Effector CD8-positive, alpha-beta T cell (primary cell): ENCODE data around the gene ZIC2.

Source experiments
- DNase-seq: peaks from one replicate; lab custom pipeline; 2025; lab: John Stamatoyannopoulos, UW

ZIC2 gene

DNA sequence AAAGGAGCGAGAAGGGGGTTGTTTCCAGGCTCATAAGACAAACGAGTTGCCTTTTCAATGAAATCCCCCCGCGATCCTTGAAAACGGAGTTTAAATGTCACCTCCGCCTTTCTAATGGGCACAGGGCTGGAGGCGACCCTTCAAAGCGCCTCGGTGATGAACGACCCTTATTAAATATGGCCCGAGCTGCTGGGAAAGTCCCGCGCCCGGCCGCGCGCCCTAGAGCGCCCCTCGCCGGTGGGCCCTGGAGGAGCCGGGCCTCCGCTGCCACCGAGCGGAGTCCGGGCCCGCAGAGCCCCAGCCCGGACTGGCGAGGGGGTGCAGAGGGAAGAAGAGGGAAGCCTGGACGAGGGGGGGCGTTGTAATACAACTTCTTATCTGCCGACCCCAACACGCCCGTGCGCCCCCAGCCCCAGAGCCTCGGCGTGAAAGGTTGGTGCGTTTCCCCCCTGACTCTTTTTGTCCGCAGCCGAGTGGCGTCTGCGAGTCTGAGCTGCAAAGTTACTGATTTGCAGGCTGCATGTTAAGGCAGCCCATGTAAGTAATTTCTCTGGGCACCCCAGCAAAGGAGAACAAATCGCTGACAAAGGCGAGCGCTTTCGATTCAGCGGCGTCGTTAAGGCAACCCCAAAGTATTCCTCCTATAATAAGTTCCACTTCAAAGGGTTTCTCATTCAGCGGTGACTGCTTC, 21.9 kb upstream of the ZIC2 start:
- no peak for DNase-seq

DNA sequence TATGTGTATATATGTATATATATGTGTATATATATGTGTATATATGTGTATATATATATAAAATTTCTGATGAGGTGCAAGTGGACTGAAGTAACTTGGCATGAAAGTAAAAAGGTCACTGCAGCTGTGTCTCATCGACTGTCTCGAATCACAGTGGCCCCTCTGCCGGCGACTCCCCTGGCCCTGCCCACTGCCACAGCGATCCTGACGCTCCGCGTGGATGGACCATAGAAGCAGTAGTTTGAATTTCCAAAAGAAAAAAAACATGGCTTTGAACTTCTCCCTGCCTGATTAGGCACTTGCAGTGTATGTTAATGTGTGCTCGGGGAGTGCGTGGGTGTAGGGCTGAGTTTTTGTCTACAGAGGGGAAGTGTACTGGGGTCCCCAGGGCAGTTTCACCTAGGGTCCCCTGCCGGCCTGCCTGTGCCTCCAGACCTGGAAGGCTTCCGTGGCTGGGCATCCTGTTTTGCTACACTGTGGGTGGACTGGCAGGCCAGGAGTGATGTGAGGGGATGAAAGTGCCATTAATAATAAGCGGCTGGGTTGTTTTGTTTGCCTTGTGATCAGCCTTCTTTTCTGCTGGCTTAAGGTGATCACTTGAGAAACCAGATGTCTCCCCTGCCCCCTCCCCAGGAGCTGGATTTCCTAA, 20.8 kb upstream of the ZIC2 start:
- no peak for DNase-seq

DNA sequence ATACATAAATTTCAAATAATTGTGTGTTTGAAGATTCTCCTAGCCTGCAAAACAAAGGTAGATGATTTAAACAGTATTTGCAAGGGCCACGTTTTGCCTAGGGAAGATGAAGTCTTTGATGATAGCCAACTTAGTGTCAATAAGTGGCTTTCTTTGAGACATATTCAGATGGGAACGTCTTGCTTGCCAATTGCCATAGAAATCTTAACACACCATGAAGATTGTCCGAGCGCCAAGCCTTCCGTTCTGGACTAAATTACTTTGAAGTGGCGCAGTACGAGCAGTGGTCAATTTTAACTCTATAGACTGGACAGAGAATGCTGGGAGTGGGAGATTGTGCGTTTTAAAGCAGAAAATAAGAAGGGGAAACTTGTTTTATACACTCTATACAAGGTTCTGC, 19.9 kb upstream of the ZIC2 start:
- no peak for DNase-seq

DNA sequence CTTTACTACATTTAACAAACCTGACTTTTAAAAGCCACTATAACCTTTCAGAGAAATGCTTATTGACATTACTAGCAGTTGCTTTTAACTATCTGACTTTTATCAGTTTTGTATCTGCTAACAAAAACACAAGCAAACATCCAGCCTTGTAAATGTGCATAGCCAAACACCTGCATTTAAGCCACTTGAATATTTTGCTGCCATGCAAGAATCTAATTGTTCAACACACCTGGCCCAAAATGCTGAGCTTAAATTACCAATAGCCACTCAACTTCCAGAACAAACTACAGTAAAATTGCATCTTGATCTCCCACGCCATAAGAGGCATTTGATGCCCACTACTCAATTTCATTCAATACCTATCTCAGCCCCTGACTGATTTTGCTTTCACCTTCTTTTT, 19.3 kb upstream of the ZIC2 start:
- no peak for DNase-seq

DNA sequence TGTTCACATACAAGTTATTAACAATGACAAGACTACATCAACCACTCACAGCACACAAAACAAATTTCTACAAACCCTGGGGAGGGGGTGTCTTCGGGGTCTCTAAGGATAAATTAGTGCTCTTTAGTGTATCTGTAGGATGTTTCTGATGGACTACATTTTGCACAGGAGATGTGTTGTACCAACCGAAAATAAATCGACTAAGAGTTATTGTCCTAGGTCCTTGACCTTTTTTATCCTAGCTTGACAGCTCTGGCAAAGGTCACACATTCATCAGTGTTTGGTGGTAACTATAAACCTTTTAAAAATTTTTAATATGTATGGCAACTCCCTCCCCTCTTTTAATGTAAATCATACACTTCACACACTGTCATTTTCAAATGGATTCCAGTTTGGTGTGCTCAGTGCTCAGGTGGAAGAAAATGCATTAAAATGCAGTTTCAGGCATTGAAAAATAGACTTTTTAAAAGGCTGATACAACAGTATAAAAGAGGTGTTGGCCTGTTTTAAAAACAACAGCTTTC, 17.7 kb upstream of the ZIC2 start:
- no peak for DNase-seq

DNA sequence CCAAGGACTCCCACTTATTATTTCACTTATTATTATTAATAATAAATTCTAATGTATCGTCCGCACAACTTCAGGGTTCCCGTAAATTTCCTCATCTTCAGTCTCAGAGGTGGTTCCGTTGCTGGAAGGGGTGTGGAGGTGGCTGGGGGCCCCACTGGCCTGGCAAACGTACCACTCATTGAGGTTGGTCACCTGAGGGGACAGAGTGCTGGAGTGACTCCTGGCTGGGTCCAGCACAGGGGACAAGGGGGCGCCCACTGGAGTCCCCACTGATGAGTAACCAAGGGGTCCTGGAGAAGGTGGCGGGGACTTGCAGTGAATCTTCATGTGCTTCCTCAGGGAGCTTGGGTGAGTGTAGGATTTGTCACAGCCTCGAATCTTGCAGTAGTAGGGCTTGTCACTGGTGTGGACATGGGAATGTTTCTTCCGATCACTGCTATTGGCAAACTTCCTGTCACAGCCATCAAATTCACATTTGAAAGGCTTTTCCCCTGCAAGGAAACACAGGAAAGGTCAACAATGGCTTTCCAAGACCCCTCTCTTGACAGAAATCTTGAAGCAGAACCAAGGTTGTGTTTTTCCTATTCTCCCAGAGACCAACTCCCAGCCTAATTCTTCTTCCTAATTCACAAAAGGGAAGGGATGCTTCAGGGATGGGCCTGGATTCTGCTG, 16.1 kb upstream of the ZIC2 start:
- no peak for DNase-seq

DNA sequence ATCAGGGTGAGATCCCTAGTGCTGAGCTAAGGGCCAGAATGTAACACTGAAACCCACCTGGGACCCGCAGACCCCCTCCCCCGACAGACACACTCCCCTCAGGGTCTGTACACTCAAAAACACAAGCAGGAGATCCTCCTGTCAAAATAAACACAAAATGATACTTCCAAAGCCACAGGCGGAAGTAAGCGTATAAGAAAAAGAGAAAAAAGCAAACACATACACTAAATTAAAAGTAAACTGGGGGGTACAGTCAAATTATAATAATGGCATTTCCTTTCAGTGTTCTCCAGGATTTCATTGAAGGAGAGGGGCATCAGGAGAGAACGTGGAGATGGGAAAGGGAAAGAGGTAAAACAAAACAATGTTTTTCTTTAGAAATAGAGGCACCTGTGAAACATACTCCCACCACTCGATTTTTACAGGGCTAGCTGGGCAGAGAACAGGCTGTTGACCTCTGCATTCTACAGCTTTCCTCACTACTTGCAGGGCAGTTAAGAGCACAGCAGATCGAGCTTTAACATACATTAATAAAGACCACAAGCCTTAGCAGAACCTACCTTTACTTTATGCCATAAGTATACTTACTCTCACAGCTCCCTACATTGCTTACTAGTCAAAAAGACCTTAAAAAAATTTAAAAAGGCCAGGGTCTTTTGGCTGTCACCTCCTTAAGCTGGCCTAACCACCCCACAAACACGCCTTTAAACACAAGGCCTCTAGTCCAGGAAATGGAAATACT, 15.3 kb upstream of the ZIC2 start:
- no peak for DNase-seq

DNA sequence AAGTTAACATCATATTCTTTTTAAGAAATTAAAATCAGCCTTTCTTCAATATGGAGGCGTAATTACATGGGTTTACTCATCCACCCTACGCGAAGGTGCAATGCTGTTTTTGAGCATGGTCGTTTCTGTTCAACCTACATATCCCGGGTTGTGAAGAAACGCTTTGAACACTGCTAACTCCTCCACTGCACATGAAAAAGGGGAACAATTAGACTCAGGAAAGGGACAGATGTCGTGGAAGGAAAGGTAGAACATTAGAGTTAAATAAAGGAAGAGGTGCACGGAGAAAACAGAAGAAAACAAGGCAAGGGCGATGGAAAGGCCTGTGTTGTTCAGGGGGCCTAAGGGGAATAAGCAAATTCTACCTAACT, 14.1 kb upstream of the ZIC2 start:
- no peak for DNase-seq

DNA sequence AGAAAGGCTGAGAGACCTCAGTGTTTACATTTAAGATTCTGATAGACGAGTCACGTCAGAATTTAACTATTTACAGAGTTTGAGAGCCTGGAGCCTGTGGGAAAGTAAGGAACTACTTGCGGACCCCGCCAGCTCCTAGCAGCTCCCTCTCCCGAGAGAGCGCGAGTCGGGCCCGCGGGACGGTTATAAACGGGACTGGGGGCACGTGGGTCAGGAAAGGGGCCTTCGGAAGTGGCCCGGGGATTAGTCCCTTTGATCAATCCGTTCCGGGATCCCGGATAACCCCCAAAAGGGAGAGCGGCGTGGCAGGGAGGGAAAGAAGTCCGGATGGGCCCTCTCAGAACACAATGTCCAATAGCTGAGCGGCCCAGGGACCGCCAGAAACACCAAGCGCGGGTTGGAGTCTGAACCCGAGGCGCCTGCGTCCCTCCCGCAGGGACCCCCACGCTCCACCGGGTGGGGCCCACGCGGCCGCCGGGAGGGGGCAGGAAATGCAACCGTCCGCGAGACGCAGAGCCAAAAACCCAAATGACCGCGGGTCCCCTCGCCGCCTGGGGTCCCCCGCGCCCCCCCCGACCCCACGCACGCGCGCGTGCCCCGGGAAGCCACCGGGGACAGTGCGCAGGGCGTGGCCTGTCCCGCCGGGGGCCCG, 13.6 kb upstream of the ZIC2 start:
- no peak for DNase-seq

DNA sequence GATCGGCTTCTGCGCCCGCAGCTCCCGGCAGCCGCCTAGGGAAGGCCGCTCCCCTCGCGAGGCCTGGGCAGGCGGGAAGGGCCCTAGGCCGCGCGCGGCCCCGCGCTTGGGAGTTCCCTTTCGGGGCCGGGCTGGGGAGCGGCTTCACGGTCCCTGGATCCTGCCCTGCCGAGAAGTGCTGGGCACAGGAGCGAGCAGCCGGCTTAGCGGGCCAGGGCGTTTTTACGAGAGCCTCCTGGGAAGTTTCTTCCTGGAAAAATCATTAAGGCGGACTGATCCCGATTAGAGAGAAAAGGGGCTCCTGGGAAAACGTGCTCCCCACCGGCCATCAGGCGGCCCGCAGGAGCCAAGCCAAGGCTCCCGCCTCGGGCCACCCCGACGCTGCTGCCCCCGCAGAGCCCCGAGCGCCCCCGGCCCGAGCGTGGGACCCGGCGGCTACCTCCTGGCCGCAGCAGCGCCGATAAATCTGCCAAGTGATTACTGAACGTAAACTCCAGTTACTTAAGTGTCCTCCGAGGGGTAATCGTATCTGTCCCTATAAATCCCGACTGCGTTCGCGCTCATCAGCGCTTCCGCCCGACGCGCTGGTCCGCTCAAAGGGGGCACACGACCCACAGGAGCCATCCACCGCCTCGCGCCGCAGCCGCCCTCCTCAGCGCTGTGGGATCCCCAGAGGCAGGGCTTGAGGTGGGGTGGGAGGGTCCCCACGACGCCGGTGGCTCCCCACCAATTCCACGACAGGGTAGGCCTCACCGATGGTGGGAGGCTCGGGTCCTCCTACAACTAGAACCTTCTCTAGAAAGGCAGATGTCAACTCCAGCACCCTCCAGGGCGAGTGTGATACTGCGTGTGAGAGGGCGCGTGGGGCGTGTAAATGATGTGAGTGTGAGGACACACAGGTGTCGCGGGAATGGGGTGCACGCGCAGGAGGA, 12.8 kb upstream of the ZIC2 start:
- DNase-seq = no peak

DNA sequence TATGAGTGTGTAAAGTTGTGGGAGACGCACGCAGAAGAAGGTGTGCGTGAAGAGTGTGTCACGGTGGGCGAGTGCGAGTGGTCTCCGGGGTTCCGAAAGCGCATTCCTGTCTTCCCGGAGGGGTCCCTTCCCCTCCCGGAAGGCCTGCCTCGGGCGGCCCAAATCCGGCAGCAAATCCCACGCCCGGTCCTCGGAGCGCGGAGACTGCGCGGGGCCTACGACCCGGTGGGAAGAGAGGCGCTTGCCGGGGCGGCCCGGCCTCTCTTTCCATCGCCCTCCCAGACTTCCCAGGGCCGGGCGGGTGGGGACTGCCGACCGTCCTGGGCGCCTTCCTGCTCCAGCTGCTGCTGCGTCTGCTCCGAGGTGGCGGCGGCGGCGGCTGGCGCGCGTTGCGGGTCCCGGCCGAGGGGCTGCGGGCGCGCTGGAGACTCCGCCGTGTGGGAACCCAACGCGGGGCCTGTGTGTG, 12.1 kb upstream of the ZIC2 start:
- no peak for DNase-seq

DNA sequence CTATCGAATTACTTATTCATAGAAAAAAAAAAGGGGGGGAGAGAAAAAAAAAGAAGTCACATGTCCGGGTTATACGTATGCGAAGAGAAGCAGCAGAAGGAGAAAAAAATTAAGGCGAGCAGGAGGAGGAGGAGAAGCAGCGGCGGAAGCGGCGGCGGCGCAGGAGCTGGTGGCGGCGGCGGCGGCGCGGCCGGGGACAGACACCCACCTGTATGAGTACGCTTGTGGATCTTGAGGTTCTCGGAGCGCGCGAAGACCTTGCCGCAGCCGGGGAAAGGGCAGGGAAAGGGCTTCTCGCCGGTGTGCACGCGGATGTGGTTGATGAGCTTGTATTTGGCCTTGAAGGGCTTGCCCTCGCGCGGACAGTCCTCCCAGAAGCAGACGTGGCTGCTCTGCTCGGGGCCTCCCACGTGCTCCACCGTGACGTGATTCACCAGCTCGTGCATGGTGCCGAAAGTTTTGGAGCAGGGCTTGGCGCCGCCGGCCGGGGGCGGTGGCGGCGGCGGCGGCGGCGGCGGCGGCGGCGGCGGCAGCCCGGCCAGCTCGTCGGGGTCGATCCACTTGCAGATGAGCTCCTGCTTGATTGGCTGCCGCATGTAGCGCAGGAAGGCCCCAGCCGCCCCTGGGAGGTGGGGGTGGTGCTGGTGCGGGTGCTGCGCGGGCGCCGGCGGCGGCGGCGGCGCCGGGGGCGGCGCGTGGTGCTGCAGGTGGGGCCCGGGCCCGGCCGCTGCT, 11.5 kb upstream of the ZIC2 start:
- DNase-seq = no peak

DNA sequence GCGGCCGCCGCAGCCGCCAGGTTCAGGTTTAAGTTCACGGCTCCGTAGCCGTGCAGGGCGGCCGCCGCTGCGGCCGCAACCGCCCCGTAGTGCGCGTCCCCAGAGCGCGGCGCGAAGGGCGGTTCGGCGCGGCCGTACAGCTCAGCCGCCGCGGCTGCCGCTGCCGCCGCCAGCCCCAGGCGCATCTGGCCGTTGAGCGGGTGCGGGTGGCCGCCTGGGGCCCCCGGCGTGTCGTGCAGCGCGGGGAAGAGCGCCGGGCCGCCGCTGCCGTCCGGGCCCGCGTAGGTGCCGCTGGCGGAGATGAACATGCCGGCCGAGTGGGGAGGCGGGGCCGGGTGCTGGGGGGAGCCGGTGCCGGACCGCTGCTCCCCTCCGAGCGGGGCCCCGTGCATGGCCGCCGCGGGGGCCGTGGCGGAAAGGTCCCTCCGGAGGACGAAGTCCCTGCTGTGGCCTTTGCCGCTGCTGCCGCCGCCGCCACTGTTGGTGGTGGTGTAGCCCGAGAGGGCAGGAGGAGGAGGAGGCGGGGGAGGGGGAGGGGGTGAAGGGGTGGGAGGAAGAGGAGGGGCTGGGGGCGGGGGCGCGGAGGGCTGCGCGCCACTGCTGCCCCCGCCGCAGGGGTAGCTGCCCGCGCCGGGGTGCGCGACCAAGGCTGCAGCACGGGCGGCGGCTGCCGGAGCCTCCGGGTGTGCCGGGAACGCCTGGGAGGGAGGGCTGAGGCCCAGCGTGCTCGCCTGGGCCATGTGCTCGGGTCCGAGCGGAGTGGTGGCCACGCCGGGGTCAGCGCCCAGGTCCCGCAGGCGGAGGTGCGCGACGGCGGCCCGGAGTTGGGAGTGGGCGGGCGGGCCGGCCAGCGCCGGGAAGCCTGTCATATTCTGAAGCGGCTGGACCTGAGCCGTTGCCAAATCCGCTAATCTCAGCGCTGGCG, 10.7 kb upstream of the ZIC2 start:
- DNase-seq = no peak

DNA sequence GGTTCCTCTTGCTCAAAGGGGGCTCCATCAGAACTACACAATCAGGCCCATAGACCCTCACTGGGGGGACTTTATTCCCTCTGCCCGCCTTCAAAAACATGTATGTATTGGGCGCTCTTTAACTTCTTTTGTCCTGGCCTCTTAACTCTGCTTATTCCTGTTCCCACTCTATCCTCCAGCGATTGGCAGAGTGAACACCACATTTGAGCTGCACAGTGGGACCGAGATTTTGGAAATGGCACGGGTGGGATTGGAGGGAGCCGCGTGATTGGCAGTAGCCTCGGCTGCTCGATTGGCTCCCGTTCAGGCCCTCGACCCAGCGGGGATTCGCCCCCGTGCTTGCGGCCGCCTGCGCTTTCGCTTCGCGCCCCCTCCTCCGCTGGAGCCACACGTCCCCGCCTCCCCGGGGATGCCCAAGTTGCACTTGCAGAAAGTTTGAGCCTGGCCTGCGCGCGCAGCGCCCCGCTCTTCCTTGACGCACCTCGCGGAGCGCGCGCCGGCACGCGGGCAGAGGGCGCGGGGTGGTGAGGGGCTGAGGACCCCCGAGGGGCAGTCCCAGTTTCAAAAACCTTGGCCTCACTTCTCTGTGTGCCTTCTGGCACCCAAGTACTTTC, 9.9 kb upstream of the ZIC2 start, which contains the start of gene ZIC5:
Gene ZIC5, minus strand, starts transcription at position 192 of the 614 bp plus-strand sequence. Its CDS starts 164 bp downstream, at position 28.
- no peak for DNase-seq

DNA sequence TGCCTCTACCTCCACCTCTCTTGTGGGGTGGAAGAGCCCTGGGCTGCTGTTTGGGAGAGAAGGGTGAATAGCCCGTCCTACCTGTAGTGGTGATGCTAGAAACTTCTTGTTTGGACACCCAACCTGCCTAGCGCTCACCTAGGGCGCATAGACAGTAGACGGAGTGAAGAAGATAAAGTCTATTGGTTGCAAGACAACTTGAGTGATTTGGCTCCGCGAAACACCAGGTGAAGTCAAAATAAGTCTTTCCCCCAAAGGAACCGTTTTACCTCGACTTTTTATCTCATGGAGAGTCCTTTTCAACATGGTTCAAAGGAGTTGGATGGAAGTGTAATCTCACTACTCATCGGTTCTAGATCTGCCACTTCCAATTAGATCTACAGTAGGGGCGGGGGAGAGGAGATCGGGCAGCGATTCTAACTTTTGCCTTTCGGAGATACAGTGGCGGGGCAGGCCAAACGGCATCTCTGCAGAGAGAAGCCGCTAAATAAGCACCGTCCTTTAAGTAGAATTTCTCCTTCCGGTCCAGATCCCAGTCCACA, 9.3 kb upstream of the ZIC2 start:
- no peak for DNase-seq

DNA sequence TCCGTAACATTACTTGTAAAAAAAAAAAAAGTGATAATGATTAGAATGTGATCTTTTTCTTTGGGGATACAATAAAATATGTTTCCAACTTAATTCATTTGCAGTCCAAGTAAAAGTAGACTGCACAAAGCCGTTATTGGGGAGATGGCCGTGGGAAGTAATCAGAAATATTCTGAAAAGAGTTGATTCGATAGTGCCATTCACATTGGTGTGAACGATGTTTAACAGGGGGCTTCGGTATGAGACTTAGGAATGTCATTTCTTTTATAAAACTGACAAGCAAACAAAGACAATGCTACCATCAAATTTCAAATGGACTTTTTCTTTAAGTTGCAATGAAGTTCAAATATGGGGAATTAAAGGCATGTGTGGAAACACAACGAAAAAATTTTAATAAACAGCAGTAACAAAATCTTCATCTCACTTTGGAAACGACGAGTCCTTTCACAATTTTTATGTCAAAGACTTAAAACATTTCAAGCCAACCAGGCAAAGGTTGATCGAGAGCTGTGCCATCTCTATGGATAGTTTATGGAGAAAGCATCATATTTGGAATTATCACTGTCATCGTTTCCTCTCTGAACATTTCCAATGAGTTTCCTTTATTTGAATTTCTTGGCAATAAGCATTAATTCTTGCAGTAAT, 8.3 kb upstream of the ZIC2 start:
- DNase-seq = no peak

DNA sequence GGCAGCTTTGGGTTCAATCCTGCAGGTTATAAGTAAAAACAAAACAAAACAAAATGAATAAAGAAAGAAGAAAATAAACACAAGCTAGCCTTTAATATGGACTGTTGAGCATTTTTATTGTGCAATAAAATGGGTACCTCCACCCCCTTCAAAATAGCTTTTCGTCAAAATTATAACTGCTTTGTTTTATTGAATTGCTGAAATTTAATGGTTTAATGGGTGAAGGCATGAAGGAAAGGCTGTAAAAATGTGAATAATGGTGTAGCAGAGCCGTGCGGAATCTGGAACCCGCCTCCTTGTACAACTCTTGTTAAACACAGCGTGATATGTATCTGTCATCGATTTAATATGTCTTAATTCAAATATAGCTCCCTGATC, 7.8 kb upstream of the ZIC2 start:
- DNase-seq = no peak
